CD4-positive, alpha-beta T cell treated with Interleukin-17A for 1 hour (primary cell): ENCODE data around the gene PSMC3.
A peak's percentile ranks its signal among the peaks of the same experiment; 100 is the strongest.

Experiments
- DNase-seq: peaks from one replicate; pipeline ENCODE4 v3.0.0-alpha.2; 2020

The PSMC3 gene

DNA sequence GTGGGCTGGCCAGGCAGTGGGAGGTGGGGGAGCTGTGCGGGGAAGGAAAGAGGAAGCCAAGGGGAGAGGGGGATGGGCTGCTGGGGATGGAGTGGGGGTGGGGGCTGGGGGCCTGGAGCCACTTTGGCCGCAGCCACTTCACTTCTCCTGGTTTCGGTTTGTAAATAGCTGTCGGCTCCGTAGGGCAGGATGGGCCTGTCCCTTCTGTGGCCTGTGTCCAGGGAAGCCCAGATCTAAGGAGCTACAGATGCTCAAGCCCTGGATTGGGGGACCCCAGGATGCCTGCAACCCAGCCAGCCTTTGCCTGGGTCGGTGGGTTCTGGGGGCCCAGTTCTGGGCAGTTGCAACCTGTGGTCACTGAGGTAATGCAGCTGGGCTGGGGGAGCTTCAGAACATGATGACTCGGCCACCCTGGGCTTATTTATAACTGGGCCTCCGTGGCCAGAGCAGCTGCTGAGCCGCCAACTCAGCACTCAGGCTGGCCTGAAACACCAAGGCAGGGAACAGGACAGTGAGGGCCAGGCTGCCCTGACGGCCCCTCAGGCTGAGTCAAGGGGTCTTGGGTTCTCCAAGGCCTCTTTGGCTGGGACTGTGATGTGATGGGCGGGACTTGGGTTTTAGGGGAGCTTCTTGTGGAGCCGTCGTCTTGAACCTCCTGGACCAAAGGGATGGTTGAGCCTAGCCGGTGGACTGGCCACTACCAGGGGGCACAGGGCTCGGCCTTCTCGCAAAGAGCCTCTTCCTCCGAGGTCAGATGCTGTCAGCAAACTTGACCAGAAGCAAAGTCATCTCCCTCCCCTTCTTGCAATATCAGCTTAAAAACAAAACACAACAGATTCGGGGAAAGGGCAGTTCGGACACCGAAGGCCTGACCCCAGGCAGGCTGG lies 32.8 kb downstream of the PSMC3 start:
- no peak for DNase-seq

DNA sequence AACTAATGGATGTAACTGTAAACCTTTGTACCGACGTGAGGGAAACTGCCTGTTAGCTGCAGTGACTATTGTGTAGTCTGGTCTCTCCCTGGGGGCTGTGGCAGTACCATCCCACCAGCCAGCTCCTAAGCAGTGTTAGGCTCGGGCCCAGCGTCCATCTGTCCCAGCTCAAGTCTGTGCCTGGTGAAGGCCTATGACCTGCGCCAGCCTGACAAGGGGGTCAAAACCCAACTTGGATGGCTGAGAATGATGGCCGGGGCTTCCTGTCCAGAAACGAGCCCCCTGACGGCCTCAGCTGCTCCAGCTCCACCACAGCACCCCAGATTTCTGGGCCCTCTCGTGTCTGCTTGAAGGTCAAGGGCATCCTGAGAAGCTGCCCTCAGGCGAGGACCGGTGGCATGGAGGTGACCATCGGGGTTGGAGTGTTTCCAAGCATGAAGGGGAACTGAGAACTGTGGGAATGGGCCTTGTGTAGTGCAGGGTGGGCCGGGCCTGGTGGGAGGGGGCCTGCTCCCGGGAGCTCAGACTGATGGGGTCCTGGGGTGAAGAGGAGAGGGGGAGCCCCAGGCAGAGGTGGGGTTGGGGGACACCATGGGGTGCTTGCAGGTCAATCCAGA lies 33.6 kb downstream of the PSMC3 start:
- DNase-seq = no peak

DNA sequence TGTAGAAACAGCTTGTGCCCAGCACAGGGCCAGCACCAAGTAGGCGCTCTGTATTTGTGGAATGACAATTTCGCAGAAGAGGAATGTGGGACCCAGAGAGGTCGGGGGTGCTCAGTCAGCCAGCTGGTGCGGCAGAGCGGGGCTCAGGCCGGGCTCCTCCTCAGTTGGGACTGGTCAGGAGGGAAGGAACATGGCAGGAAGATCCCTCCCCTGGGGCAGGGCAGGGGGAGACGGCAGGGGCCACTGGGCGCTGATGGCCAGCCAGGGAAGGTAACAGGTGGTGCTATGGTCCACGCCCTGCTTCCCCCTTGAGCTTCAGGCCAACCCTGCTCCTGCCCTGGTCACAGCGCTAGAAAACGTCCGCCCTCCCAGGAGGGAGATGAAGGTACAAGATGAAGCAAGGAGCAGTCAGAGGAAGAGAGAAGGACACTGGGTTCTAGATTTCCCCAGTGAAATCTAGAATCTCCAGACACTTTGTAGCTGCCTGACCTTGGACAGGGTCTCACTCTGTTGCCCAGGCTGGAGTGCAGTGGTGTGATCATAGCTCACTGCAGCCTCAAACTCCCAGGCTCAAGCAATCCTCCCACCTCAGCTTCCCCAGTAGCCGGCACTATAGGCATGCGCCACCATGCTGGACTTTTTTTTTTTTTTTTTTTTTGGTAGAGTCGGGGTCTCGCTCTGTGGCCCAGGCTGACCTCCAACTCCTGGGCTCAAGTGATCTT lies 34.4 kb downstream of the PSMC3 start:
- DNase-seq = no peak

DNA sequence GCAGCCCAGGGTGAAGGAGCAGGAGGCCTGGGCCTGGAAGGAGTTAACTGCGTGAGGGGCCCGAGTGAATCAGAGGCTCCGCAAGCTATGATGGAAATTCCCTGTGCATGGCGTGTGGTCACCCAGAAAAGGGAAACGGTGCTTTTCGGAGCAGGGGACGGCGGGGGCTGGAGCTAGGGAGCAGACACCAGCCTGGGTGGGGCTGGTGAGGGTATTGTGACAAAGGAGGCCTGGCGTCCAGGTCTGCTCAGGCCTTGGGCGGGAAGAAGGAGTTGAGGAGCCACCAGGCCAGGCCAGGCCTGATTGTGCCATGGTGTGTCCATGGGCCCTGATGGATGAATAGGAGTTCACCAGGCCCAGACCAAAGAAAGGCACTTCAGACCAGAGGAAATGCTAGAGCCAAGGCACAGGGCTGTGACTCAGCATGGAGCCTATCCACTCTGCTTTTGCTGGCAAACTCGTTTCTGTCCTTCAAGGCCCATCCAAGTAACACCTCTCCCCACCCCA lies 35.1 kb downstream of the PSMC3 start:
- peak; percentile 39 for DNase-seq

DNA sequence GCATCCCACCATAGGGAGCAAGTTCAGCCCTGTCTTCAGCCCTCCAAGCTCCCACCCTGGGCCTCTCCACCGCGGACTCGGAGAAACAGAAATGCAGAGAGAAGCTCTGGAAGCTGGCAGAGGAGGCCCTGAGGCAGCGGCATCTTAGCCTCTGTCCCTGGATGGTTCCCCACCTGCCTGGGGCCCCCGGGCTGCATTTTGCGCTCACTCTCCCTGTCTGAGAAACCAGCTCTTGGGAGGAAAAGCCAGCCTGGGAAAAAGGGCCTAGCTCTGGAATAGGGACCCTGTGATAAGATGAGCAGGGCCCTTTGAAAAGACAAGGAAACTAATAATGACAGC lies 35.8 kb downstream of the PSMC3 start:
- DNase-seq = no peak

DNA sequence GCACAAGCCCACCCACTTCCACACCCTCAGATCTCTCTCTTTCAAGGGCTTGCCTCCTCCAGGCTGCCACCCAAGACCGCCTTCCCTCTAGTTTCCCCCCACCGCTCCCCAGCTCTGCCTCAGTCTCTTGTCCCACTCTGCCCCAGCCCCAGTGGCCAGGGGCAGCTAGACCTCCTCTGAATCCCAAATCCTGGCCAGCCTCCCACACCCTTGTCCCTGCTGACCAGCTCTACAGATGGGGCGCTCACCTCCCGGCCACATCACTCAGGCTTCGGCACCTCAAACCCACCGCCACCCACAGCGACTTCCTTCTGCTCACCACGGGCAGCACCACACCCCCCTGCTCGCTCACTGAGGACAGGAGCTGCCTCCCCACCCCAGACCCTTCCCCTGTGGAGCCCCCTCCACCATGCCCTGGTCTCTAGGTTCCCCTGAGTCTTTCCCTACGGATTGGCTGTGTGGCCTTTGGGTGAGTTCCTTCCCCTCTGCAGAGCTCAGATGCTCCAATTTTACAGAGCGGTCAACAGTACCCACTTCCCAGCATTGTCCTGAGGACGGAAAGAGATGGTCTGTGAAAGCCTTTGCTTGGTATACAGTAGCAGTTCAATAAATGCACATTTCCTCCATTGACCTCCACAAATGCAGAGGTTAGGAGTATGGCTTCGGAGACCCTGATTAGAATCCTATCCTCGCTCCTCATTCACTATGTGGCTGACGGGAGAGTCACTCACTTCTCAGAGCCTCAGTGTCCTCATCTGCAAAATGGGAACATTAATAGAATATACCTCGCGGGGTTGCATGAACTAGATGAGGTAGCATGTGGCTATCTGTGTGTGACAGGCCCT lies 36.4 kb downstream of the PSMC3 start:
- peak; percentile 32 for DNase-seq

DNA sequence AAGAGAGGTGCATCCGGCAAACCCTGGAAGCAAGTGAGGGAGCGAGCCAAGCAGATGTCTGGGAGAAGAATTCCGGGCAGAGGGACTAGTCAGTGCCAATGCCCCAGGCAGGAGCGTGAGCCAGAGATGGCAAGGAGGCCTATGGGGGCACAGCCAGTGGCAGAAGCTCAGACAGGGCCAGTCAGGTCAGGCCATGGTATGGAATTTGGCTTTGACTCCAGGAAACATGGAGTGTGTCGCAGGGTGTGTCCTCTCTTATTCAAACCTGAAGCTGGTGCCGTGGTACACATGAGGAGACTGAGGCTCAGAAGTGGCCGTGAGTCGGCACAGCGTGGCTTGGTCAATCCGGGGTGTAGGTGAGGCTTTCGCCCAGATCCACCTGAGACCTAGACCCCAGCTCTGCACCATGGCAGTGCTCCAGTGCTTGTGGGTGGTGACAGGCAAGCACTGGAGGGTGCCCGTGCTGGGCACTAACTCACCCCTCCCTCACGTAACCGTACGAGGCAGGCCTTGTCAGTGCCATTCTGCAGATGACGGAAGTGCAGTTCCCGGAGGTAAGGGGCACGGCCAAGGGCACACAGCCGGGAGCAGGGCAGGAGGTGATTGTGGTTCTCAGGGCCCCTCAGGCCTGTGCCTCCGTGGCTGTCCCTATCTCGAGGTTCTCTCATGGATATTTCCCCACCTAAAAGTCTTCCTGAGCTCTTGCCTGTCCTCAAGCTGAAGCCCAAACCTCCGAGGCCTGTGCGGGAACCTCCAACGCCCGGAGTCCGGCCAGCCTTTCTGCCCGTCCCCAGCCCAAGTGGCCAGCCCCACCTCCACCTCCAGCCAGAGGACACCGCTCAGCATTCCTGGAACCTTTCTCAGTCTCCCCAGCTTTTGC lies 37.3 kb downstream of the PSMC3 start:
- no peak for DNase-seq

DNA sequence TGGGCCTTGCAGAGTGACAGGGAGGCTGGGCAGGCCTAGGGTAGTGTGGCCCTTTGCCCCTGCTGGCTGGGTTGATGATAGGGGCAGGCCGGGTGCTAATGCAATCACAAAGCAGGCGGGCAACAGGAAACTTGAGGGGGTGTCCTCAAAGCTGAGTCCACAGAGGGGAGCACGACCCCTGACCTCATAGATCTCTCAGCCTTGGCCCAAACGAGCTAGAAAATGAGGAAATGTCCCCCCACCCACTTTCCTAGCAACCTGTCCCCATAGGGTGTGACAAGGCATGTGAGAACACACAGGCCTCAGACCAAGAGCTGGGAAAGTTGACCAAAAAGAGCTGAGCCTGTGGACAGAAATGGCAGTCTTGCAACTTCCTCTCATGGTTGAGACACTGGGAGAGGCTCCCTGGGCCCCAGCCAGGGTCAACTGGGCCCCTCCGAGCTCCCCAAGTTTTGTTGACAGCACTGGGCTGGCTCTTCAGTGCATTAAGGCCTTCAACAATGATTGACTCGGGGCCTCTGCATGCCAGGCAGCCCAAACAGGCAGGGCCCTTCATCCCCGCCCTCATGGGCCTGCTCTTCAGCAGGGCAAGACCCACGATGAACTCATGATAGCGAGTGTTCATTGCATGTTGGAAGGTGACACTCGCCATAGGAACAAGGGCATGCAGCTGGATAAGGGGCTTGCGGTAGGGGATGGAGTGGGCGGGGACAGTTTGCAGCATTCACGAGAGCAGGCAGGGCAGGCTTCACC lies 38.1 kb downstream of the PSMC3 start:
- DNase-seq = no peak

DNA sequence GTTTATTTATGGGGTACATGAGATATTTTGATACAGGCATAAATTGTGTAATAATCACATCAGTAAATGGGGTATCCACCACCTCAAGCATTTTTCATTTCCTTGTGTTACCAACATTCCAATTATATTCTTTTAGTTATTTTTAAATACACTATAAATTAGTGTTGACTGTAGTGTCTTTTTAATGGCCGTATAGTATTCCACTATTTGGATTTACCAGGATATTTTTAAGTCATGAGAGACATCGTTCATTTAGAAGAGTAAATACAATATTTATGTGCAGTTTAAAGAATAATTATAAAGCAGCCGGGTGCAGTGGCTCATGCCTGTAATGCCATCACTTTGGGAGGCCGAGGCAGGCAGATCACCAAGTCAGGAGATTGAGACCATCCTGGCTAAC lies 41.7 kb downstream of the PSMC3 start:
- DNase-seq = no peak

DNA sequence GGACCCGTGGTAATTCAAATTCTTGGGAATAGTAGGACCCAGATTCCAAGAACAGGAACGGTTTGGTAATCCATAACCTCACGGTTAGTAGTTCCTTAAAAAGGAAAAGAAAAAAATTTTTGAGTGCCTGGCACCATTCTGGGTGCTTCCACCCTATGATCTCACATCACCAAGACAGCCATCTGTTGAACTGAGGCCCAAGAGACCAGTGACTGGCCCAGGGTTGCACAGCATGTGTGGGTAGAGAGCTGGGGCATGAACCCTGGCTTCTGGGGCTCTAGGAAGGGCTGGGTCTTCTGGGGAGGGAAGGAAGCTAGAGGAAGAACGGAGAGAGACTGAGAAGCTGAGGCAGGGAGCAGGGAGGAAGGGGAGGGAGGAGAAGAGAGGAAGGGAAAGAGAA lies 43.2 kb downstream of the PSMC3 start:
- no peak for DNase-seq

DNA sequence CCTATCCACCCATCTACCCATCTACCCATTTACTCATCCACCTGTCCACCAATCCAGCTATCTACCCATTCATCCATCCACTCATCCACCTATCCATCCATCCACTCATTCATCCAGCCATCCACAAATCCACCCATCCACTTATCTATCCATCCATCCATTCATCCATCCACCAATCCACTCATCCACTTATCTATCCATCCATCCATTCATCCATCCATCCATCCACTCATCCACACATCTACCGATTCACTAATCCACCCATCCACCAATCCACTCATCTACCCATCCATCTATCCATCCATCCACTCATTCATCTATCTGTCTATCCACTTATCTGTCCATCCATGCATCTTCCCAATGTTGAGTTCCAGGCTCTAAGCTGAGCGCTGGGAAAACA lies 46.2 kb downstream of the PSMC3 start:
- DNase-seq = no peak

DNA sequence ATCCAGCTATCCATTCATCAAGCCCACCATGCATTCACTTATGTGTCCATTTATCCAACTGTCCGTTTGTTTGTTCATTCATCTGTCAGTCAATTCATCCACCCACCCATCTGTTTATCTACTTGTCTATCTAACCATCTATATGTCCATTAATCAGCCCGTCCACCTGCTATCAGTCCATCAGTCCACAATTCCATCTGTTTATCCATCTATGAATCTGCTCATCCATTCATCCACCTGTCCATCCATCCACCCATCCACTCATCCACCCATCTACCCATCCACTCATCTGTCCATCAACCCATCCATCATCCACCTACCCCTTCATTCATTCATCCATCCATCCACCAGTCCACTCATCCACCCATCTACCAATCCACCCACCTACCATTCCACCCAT lies 46.9 kb downstream of the PSMC3 start:
- no peak for DNase-seq

DNA sequence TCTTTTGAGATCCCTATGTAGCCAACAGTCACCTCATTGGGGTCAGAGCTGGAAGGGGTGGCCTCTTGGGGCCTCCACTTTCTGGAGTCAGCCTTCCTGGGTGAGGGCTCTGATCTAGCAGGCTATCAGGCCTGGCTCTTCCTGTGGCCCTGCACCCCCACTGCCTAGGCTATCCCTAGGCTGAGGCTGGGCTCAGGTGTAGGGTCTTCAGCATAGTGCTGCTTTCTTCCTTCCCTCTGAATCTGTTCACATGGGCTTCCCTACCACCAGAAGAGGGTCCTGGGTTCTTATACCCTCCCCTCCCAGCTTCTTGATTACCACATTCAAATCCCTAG lies 47.4 kb downstream of the PSMC3 start:
- DNase-seq = no peak

DNA sequence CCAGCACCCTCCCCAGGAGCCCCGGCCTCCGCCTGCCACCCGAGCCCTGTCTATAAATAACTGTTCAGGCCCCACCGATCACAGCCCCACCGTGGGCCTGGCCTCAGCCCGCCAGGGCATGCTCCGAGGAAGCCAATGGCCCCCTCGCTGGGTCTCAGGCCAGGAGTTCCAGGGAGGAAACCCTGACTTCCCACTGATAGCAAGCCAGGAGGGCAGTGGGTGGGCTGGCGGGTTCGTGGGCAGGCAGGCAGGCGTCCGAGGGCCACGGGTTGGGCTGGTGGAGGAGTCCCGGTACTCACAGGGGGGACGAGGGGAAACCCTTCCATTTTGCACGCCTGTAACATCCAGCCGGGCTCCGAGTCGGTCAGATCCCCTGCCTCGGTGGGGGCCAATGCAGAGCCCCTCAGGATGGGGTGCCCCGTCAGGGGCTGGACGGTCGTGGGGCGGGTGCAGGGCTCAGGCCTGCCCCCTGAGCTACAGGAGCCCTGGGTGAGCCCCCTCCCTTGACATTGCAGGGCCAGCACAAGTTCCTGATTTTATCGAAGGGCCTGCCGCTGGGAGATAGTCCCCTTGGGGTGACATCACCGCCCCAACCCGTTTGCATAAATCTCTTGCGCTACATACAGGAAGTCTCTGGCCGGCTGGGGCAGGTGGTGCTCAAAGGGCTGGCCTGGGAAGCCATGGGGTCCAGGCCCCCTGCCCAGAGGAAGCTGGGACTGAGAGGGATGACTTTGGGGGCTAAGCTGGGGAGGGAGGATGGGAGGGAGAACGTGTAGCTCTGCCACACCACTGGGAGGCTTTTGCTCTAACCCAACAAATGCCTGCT lies 48.0 kb downstream of the PSMC3 start, which contains the start of gene SPI1:
SPI1 (minus strand) TSS at position 538 of the 826 bp plus-strand sequence; CDS start at position 344, 194 bp downstream.
- peak; percentile 35 for DNase-seq

DNA sequence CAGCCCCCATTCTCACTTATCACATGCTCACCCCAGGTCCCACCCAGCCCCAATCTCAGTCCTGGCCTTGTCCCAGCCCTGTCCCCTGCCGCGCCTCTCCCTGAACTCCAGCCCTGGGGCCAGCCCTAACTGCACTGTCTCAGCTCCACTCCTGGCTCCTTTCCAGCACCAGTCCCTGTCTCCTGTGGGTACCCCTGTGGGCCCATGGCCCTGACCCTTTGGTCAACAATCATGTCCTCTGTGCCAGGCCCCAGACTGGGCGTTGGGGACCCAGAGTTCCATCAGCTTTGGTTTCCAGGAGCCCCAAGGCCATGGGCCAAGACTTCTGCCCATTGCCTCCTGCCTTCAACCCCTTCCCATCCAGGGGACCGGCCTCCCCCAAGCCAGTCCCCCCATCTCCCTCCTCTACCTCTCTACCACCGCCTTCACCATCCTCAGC lies 48.6 kb downstream of the PSMC3 start:
- no peak for DNase-seq

DNA sequence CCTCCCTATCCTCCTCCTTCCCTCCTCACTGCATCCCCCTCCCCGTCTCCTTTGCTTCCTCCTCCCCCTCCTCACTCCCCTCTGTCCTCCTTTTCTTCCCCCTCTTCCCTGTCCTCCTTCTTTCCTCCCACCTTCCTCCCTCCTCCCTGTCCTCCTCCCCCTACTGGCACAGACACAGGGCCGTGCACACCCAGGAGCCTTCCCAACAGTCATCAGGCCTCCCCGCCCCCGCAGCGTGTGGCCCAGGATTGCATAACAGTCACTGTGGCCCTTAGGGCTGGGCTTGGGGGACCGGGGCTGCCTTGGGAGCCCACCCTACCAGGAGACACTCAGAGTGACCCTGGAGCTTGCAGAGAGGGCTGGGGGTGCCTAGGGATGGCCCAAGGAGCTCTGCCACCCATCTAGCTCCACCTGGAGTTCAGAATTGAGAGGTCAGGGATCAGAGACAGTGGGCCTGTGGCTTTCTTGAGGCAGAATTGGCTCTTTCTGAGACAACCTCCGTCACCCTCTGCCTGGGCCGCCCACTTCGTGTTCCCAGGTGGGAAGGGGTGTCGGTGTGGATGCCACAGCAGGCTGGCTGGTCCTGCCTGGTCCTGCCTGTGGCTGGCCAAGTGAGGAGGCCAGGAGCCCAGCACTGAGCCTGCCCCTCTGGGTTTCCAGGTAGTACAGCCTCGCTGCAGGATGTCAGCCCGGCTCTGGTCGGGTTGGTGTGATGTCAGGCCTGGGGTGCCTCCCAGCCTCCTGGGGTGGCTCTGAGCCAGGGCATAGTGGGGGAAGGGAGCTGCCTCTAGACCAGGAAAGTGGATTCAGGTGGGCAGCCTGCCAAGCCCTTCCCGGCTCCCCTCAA lies 49.5 kb downstream of the PSMC3 start:
- no peak for DNase-seq

DNA sequence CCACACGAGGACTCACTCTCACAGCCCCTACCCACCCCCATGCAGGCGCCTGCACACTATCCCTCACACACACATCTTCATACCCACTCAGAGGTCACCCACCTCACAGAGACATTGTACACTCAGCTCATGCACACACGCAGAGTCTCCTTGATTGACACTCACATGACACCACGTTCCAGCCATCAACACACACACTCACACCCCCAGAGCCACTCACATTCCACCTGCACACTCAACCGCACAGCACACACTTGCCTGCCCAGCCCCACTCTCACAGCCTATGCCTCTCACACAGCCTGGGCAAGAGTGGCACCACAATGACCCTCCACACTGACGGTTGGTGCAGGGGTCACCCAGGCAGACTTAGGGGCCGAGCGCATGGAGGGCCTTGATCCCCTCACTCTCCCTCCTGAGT lies 50.1 kb downstream of the PSMC3 start:
- DNase-seq = no peak

DNA sequence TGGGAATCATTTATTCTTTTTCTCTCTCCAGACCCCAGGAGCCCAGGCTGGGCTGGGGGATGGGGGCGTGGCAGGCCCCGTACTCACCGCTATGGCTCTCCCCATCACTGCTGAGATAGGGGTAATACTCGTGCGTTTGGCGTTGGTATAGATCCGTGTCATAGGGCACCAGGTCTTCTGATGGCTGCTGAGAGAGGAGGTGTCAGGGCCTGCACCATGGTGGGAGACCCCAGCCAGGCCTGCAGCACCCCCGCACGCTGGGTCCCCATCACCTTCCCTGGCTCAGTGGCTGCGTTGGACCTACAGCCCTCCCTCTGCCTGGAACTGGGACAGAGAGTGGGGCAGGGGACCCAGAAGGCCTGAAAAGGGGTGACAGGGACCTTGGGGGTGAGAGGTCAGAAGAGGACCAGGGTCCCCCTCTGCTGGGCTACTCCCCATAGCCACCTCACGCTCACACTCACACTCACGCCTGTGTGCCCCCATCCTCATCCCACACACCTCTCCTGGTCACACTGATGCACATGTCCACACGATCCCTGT lies 50.6 kb downstream of the PSMC3 start:
- no peak for DNase-seq

DNA sequence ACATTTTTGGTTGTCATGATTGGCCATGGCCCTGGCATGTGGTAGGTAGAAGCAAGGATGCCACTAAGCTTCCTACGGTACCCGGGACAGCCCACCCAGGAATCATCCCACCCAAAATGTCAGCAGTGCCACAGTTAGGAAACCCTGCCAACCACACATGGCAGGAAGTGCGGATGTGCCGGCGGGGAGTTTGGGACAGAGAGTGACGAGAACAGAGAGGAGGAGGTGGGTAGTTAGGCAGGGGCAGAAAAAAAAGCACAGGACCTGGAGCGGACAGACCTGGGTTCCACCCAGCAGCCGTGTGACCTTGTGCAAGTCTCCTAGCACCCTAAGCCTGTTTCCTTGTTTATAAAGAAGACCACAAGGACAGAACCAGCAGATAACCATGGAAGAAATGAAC lies 51.2 kb downstream of the PSMC3 start:
- no peak for DNase-seq
